ENCODE data around the gene DIPK1C.
A peak's percentile ranks its signal among the peaks of the same experiment; 100 is the strongest.

DIPK1C gene

GRCh38 chr18:74482697-74483096, 25.6 kb upstream of the DIPK1C start:
- DNase-seq, result no peak

GRCh38 chr18:74480149-74480651, 23.1 kb upstream of the DIPK1C start:
- DNase-seq, result no peak

- DNase-seq, result no peak
Measured at GRCh38 chr18:74479486-74480148, 22.5 kb upstream of the DIPK1C start.

GRCh38 chr18:74478880-74479279, 21.8 kb upstream of the DIPK1C start:
- no peak for DNase-seq

DNA sequence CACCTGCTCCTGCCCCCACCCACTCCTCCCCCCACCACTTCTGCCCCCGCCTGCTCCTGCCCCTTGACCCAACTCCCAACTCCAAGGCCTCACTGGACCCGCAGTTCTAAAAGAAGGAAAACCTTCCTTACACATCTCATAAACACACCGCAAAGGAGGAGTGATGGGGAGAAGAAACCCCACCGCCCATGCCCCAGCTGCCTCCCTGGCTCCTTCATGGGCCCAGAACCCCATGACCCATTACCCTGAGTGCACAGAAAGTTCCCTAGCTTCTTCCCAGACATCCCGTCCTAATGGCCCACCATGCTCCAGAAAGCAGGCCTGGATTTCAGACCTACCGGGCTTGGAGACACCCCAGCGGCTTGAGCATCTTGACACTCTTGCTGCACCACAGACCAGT, 21.2 kb upstream of the DIPK1C start:
- no peak for DNase-seq

DNA sequence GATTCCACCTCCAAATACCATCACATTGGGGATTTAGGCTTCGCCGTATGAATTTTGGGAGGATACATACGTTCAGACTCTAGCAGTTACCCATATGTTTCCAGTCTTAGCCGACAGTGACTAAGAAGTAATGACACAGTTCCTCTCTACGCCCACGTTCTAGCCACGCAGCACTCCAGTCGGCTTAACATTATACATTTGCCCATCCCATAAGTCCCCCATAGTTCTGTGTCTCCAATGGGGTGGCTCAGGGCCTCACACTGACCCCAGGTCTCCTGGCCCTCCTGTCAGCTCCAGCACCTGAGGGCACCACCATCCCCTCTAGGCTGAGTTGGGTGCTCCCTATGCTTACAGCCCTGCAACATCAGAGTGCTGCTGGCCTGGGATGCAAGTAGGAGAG, 20.7 kb upstream of the DIPK1C start:
- no peak for DNase-seq

- peak; percentile 20 for DNase-seq
Measured at GRCh38 chr18:74476140-74476539, 19.0 kb upstream of the DIPK1C start.

- no peak for DNase-seq
Measured at GRCh38 chr18:74473976-74474640, 17.0 kb upstream of the DIPK1C start.

DNA sequence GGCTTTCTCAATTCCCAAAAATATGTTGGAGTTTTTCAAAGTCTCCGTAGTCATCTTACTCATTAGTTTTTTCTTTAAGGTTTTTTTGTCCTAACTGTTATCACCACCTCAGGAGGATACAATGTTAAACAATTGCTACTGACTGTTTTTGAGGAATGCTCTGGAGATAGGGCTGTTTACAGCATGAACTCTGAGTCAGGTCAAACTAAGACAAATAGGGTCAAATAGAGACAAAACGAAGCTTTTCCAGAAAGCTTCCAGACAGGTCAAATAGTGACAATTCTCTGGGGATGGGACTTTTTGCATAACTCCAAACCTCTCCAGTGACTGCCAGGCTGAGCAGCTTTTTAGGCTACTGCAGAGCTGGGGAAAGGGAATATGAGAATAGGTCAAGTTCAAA, 15.2 kb upstream of the DIPK1C start:
- DNase-seq, result no peak

- no peak for DNase-seq
Measured at GRCh38 chr18:74468547-74469061, 11.5 kb upstream of the DIPK1C start.

- no peak for DNase-seq
Measured at GRCh38 chr18:74465775-74466174, 8.7 kb upstream of the DIPK1C start.

DNA sequence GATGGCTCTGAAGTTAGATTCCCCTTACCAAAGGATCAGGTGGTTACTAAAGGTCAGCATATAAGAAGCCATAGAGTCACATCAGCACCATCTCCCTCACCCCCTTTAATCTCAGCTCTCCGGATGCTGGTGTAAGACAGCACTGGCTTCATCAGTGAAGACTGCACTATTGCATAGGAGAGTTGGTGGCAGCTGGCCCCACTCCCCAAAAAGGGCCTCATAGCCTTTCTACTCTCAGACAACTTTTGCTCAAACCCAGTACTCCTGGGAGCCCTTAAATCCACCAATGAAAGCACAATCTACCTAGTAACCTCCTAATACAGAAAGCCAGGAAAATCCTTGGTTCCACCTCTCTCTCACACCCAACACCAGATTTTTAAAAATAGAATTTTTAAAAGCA, 6.9 kb upstream of the DIPK1C start:
- DNase-seq, result no peak

- DNase-seq, result no peak
Measured at GRCh38 chr18:74463254-74463653, 6.1 kb upstream of the DIPK1C start.

- no peak for DNase-seq
Measured at GRCh38 chr18:74460825-74461224, 3.7 kb upstream of the DIPK1C start.

- DNase-seq, result no peak
Measured at GRCh38 chr18:74459889-74460288, 2.8 kb upstream of the DIPK1C start.

DNA sequence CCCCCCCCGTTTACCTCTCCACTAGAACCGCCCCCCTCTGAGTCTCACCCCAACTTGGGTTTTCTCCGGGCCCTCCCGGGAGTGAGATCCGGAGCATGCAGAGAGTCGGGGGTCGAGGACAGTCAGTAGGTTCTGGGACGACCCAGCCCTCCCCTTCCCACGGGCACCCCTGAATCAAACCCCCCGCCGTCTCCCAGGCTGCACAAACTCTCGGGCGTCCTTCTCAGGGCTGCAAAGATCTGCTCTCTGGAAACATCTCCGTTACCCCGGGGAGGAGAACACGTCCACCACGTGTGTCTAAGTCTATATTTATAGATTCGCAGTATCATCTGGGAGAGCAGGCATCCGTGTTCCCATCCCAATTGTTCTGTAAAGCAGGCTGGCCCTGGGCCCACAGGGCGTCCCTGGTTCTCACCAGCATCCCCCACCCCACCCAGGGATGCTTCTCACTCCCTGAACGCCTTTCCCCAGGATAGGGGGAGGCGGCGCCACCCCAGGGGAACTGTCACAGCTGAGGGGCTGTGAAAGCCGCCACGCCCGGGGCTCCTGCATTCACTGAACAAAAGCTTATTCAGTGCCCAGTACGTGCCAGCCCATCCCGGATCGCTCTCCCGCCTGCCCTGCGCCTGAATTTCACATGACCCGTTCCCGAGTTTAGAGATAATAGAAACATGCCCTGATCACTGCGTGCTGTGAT, 765 bp upstream of the DIPK1C start:
- DNase-seq, result no peak

GRCh38 chr18:74456349-74457042, 612 bp downstream of the DIPK1C start:
- no peak for DNase-seq

DNA sequence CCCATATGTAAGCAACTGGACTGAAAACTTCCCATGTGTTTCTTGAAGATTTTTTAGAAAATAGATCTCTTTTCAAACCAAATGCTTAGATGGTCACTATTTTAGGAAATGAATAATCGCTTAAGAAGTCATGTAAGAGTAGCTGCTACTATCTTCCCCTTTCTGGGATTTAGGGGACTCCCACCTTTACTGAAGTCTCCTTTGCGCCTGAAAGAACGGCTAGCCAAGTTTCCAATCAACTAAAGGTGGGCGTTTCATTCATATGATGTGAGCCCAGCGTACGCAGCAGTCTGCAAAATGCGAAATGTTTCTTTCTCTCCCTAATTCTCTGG, 1.1 kb downstream of the DIPK1C start:
- no peak for DNase-seq

- DNase-seq, result no peak
Measured at GRCh38 chr18:74455386-74455785, 1.7 kb downstream of the DIPK1C start.

- no peak for DNase-seq
Measured at GRCh38 chr18:74454279-74454751, 2.8 kb downstream of the DIPK1C start.

DNA sequence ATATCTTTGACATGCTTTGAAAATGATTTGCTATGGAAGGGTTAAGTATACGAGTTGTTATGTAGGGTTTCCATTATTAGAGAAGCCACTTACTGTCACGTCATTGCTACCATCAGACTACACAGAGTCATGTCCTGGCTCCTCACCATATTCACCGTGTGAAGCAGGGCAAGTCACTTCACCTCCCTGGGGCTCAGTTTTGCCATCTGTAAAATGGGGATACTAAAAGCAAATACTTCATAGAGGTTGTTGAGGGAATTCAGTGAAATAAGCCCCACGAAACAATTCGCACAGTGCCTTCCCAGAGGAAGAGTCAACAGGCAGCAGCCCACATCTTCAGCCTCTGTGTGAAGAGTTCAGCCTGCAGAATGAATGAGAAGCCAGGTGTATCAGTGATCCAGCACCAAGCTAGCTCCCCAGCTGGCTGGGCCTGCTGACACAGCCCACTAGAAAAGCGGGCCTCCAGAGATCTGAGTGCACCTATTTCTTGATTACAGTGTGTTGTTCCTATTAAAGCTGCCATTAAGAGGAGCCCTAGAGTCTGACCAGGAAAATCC, 3.4 kb downstream of the DIPK1C start:
- no peak for DNase-seq

DNA sequence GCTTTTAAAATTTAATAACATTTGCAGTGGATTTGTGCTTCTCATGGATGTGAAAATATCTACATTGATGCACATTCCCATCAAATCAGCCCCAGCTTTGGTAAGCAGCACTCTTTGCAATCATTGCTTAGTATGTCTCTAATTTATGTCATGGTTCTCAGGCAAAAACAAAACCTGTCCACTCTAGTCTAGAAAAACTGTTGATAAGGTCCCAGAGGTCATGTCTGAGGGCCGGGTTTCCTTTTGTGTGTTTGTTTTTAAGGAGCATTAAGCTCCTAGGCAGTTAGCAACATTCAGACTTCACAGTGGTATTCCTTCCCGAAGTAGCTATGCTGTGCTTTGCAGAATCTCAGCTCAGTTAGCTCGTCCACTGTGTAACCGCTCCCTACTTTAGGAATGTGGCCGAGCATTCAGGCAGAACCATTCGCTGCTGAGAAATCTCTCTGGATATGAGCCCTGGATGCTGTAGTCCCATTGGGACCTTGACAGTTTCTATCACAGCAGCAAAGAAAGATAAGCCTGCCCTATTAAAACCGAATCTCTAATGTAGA, 4.0 kb downstream of the DIPK1C start:
- DNase-seq, result no peak
